HCT116 (cell line): ENCODE results near the gene UTRN. TPM values are rescaled to one million over a fixed set of nuclear protein-coding genes. Genes with fewer than 3 reads are reported as not detected.

Source experiments
- ATAC-seq: fragments of 200-7000 bp; cut with Tn5 transposase; 2 replicates; pipeline ENCODE4 v1.9.1; 2020; ENCODE audit warnings: mild to moderate bottlenecking, moderate library complexity
- BruUV-seq: library from RNA; stranded (reverse); fragments of 400-500 nt; replicated peaks from 2 replicates; lab custom pipeline; 2021; lab: Mats Ljungman, UMichigan
- CTCF ChIA-PET: fragments of 300-600 bp; sonication (Branson Sonifier 250); formaldehyde crosslinking; loops from one replicate; lab custom pipeline; 2021; ENCODE audit warnings: antibody characterized with exemption; lab: Charles Lee
- POLR2A ChIA-PET: fragments of 300-600, 350-600 bp; sonication (Branson Sonifier 250); formaldehyde crosslinking; loops from one replicate; lab custom pipeline; 2021; ENCODE audit warnings: antibody characterized with exemption; lab: Charles Lee
- RAD21 ChIA-PET, 2 experiments: fragments of 300-600 bp; sonication (Branson Sonifier 250); formaldehyde crosslinking; loops; one replicate each; lab custom pipeline; 2023; ENCODE audit warnings: low total read pairs in 2 of 2; ENCODE audit not compliant: uncharacterized antibody in 2 of 2, unreplicated experiment in 2 of 2, low non-redundant PET in 1 of 2; lab: Charles Lee
- DNase-seq: peaks from one replicate; pipeline ENCODE4 v3.0.0-alpha.2; 2010; ENCODE audit warnings: low read depth, low spot score
- H2AFZ ChIP-seq: fragments of 200-600 bp; shearing (Covaris generic), sonication (generic); 2 replicates; pipeline ENCODE4 v1.6.1; 2017; ENCODE audit warnings: low read depth, mixed run types, mixed read lengths, antibody characterized with exemption, low read length; ENCODE audit not compliant: poor library complexity, severe bottlenecking
- H3K27ac ChIP-seq: 2 replicates; pipeline ENCODE4 v1.5.1; 2012; ENCODE audit warnings: low read depth, low read length
- H3K27me3 ChIP-seq: fragments of 200-600 bp; sonication (generic); 2 replicates; pipeline ENCODE4 v1.6.1; 2016; ENCODE audit warnings: mixed run types, low read length, mixed read lengths; ENCODE audit not compliant: insufficient read depth
- H3K36me3 ChIP-seq, 2 experiments: fragments of 200-500 bp in 1 of 2; fragments of 200-600 bp in 1 of 2; sonication (Bioruptor generic) in 1 of 2; sonication (generic) in 1 of 2; 2 replicates each; pipeline versions ENCODE4 v1.5.1 to v1.6.1; 2014 to 2016; ENCODE audit warnings: low read length in 2 of 2, inconsistent platforms in 1 of 2, mixed read lengths in 1 of 2, mixed run types in 1 of 2; ENCODE audit not compliant: insufficient read depth in 2 of 2, control insufficient read depth in 1 of 2
- H3K4me1 ChIP-seq, 2 experiments: fragments of 200-600 bp in 1 of 2; sonication (generic) in 1 of 2; 2 replicates each; pipeline versions ENCODE4 v1.5.1 to v1.6.1; 2012 to 2017; ENCODE audit warnings: low read length in 2 of 2, inconsistent platforms in 1 of 2, mild to moderate bottlenecking in 1 of 2, mixed read lengths in 1 of 2, mixed run types in 1 of 2, moderate library complexity in 1 of 2; ENCODE audit not compliant: insufficient read depth in 2 of 2, control insufficient read depth in 1 of 2
- H3K4me2 ChIP-seq: fragments of 200-600 bp; sonication (generic); 2 replicates; pipeline ENCODE4 v1.6.1; 2017; ENCODE audit warnings: mixed run types, low read length, mixed read lengths
- H3K4me3 ChIP-seq, 2 experiments: fragments of 200-600 bp in 1 of 2; sonication (generic) in 1 of 2; replicated peaks in 1 of 2; 2 replicates each; pipeline ENCODE4 v1.5.1; 2011 to 2016; ENCODE audit warnings: low read length in 2 of 2, control low read depth in 1 of 2, low read depth in 1 of 2, mild to moderate bottlenecking in 1 of 2, mixed read lengths in 1 of 2, mixed run types in 1 of 2
- H3K79me2 ChIP-seq: fragments of 200-600 bp; sonication (generic); 2 replicates; pipeline ENCODE4 v1.6.1; 2017; ENCODE audit warnings: mild to moderate bottlenecking, mixed run types, low read length, moderate library complexity, mixed read lengths; ENCODE audit not compliant: insufficient read depth
- H3K9ac ChIP-seq: fragments of 200-600 bp; sonication (generic); 2 replicates; pipeline ENCODE4 v1.6.1; 2016; ENCODE audit warnings: low read length, mixed read lengths
- H3K9me2 ChIP-seq: fragments of 200-600 bp; sonication (generic), shearing (Covaris generic); 2 replicates; pipeline ENCODE4 v1.6.1; 2017; ENCODE audit warnings: mixed run types, mild to moderate bottlenecking, moderate library complexity; ENCODE audit not compliant: insufficient read depth
- H3K9me3 ChIP-seq, 2 experiments: fragments of 200-500 bp in 1 of 2; fragments of 200-600 bp in 1 of 2; sonication (Bioruptor generic) in 1 of 2; sonication (generic) in 1 of 2; 2 replicates each; pipeline ENCODE4 v1.6.1; 2014 to 2017; ENCODE audit warnings: low read length in 2 of 2, mixed read lengths in 2 of 2, inconsistent platforms in 1 of 2, low read depth in 1 of 2, mild to moderate bottlenecking in 1 of 2, mixed run types in 1 of 2, moderate library complexity in 1 of 2; ENCODE audit not compliant: control insufficient read depth in 1 of 2, insufficient read depth in 1 of 2
- H4K20me1 ChIP-seq: fragments of 200-600 bp; sonication (generic), shearing (Covaris generic); 2 replicates; pipeline ENCODE4 v1.6.1; 2017; ENCODE audit warnings: mixed run types, mild to moderate bottlenecking, moderate library complexity; ENCODE audit not compliant: insufficient read depth
- ATF3 ChIP-seq: IDR thresholded peaks from 2 replicates; pipeline ENCODE4 v1.6.1; 2012
- CBX3 ChIP-seq: IDR thresholded peaks from 2 replicates; pipeline ENCODE4 v1.6.1; 2012; ENCODE audit warnings: low read depth
- EZH2phosphoT487 ChIP-seq: fragments of 200-600 bp; IDR thresholded peaks from 2 replicates; pipeline ENCODE4 v1.6.1; 2018; ENCODE audit warnings: antibody characterized with exemption, borderline replicate concordance
- FOSL1 ChIP-seq: IDR thresholded peaks from 2 replicates; pipeline ENCODE4 v1.6.1; 2012; ENCODE audit warnings: low read depth
- JUND ChIP-seq: IDR thresholded peaks from 2 replicates; pipeline ENCODE4 v1.6.1; 2012
- POLR2A ChIP-seq: IDR thresholded peaks from 2 replicates; pipeline ENCODE4 v1.7.0; 2011; ENCODE audit warnings: borderline replicate concordance; ENCODE audit not compliant: insufficient read depth, insufficient read length; ENCODE audit errors: extremely low read depth
- RAD21 ChIP-seq: IDR thresholded peaks from 2 replicates; pipeline ENCODE4 v1.6.1; 2012; ENCODE audit warnings: low read depth, mild to moderate bottlenecking
- REST ChIP-seq: IDR thresholded peaks from 2 replicates; pipeline ENCODE4 v1.6.1; 2012; ENCODE audit warnings: low read depth
- SIN3A ChIP-seq: IDR thresholded peaks from 2 replicates; pipeline ENCODE4 v1.6.1; 2012; ENCODE audit warnings: low read depth
- SP1 ChIP-seq: IDR thresholded peaks from 2 replicates; pipeline ENCODE4 v1.6.1; 2012; ENCODE audit warnings: low read depth
- TCF7L2 ChIP-seq: IDR thresholded peaks from 2 replicates; pipeline ENCODE4 v1.7.0; 2011; ENCODE audit warnings: borderline replicate concordance, inconsistent platforms; ENCODE audit not compliant: insufficient read depth, insufficient read length; ENCODE audit errors: extremely low read depth
- YY1 ChIP-seq: IDR thresholded peaks from 2 replicates; pipeline ENCODE4 v1.6.1; 2011; ENCODE audit warnings: low read length, low read depth, moderate library complexity, mild to moderate bottlenecking; ENCODE audit not compliant: insufficient replicate concordance; ENCODE audit errors: extremely low read depth
- ZFX ChIP-seq: fragments of 450-650 bp; IDR thresholded peaks from 2 replicates; pipeline ENCODE4 v1.6.1; 2017
- ZNF274 ChIP-seq: fragments of 200-500 bp; sonication (Bioruptor generic); IDR thresholded peaks from 2 replicates; pipeline ENCODE4 v1.6.1; 2014; ENCODE audit warnings: mild to moderate bottlenecking, low read depth, low read length, inconsistent platforms
- intact Hi-C: fragments of 100-400 bp; cut with micrococcal nuclease; formaldehyde crosslinking; loops from 2 replicates; pipeline ENCODE4 v1.10.0; 2022
- total RNA-seq: library from RNA; stranded (reverse); gene quantifications from one replicate; pipeline ENCODE4 v1.2.1, GENCODE V29; 2021; ENCODE audit not compliant: unreplicated experiment
- TF ChIP-seq, protein P1 (sequence below): IDR thresholded peaks from 2 replicates; pipeline ENCODE4 v1.6.1; 2012

Gene UTRN
- total RNA-seq, 1 experiment from 2014 or later, result 28.4 TPM

DNA sequence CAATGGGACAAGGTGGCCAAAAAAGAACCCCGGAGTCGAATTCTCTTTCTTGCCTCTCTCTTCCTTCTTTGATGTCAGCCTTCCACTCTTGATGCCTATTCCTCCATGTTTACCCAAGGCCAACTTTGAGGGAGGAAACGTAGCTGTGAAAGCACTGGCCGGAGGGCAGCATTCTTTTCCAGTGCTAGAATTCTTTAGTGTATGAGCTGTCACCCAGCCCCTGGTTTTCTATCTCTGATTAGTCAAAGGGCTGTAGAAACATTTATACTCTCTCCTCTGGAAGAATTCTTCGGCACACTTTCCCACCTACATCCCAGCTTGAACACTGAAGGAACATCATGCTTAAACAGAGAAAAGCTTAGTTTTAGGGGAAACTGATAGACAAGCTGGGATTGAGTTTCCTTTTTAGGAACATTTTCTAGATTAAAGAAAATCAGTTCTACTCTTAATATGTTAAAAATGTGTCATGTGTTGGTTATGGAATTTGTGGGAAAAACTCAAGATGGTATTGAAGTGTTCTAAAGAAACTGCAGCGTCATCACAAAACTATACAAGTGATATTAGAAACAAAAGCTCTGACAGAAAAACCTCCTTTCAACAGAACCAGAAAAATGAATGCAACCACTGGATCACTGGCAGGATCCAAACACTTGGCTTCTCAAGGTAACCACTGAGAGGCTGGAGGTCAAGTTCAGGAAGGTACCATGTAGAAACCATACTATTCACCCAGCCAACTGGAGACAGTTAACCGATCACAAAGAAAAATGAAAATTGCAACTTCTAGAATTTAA, 20.7 kb upstream of the UTRN start:
- peaks cover 23 to 32% of the 10 kb centered on the region in 2 experiments for H3K4me1 ChIP-seq
- H3K27ac ChIP-seq, result peak overlapping the region; percentile 40; the same call in 1 of the 2 replicates

DNA sequence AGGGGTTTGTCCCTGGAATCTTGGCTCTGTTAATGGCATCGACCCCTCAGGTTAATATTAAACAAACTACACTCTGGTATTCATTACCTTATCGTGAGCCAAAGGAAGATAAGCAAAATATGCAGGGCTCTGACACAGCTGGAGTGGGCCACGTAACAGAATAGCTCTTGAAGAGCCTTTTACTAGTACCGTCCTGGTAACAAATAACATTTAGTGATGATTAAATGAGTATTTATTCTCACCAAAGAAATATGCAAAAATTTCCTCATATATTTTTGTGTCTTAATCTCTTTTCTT, 20.1 kb upstream of the UTRN start:
- BruUV-seq, result no TSS peak
- Histone ChIP-seq H3K9ac (peak overlapping the region; percentile 6; the same call in 1 of the 2 replicates), H3K36me3 (no peaks in the 10 kb centered on the region), H3K4me2 (peak overlapping the region; percentile 90), H3K27ac (peak overlapping the region; percentile 40; the same call in 1 of the 2 replicates), H3K9me3 (no peaks in the 10 kb centered on the region; a peak in 1 of 4 replicates), H3K9me2 (no peaks in the 10 kb centered on the region), H3K4me1 (peaks cover 23 to 32% of the 10 kb centered on the region in 2 experiments), H3K27me3 (no peaks in the 10 kb centered on the region), H2AFZ (peak overlapping the region; percentile 89), H3K79me2 (no peaks in the 10 kb centered on the region), H3K4me3 (peak overlapping the region in 1 of 2 experiments; percentile 9; a peak in 2 of 4 replicates), H4K20me1 (no peaks in the 10 kb centered on the region)
- intact Hi-C loops, result no loop called here
- no peak for DNase-seq
- ChIA-PET RAD21 (no interaction called here), CTCF (no interaction called here), POLR2A (no interaction called here)
- no peak for ATAC-seq
- TF ChIP-seq REST (no peak), FOSL1 (no peak), JUND (no peak), ATF3 (no peak), POLR2A (no peak), EZH2phosphoT487 (no peak), RAD21 (no peak), TCF7L2 (no peak), CBX3 (no peak)

More for the DNA sequence above, 20.7 kb upstream of the UTRN start:
- ATAC-seq (peak; percentile 78), DNase-seq (peak; percentile 71)
- H3K36me3 ChIP-seq, result no peaks in the 10 kb centered on the region
- ChIA-PET POLR2A (no interaction called here), CTCF (interaction anchor here (0.8 kb wide), 1 partner anchor 689 kb away, joined by 3 read pairs; no protein-coding TSS in a partner anchor), RAD21 (no interaction called here)
- H2AFZ ChIP-seq, result peak overlapping the region; percentile 89
- peak; percentile 50; the same call in 1 of the 2 replicates for TF ChIP-seq SP1
- TF ChIP-seq CBX3, result peak; percentile 51; the same call in 1 of the 2 replicates
- TF ChIP-seq, protein P1, sequence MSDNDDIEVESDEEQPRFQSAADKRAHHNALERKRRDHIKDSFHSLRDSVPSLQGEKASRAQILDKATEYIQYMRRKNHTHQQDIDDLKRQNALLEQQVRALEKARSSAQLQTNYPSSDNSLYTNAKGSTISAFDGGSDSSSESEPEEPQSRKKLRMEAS, result no peak
- TF ChIP-seq FOSL1, result peak; percentile 61
- peak; percentile 7; the same call in 1 of the 2 replicates for TF ChIP-seq SIN3A
- TF ChIP-seq TCF7L2, result peak; percentile 50
- no peak for TF ChIP-seq ZNF274
- no peak for TF ChIP-seq ZFX
- peak; percentile 54 for TF ChIP-seq YY1
- TF ChIP-seq JUND, result peak; percentile 60
- BruUV-seq, result no TSS peak
- H4K20me1 ChIP-seq, result no peaks in the 10 kb centered on the region
- H3K27me3 ChIP-seq, result no peaks in the 10 kb centered on the region
- peak overlapping the region; percentile 10 for H3K9ac ChIP-seq
- intact Hi-C loops, result no loop called here
- H3K9me3 ChIP-seq, result no peaks in the 10 kb centered on the region; a peak in 1 of 4 replicates
- no peaks in the 10 kb centered on the region for H3K9me2 ChIP-seq
- H3K79me2 ChIP-seq, result no peaks in the 10 kb centered on the region
- peak overlapping the region in 1 of 2 experiments; percentile 9; a peak in 2 of 4 replicates for H3K4me3 ChIP-seq
- peak overlapping the region; percentile 90 for H3K4me2 ChIP-seq
